LHCN-M2 (cell line): ENCODE measurements around the gene CNOT9. TPM values are rescaled to one million over a fixed set of nuclear protein-coding genes. Genes with fewer than 3 reads are reported as not detected.
"Not testable (repeated sequence)": the region's sequence is repeated elsewhere in the genome, so short reads cannot be mapped to it uniquely, and the experiment has no call there.

Experiments used
- DNase-seq: peaks from one replicate; pipeline ENCODE4 v3.0.0-alpha.2; 2012; ENCODE audit warnings: low read depth
- polyA plus RNA-seq: library from polyadenylated mRNA; unstranded; fragments of >200 nt; gene quantifications from one replicate; pipeline ENCODE4 v1.2.1, GENCODE V29; 2012; ENCODE audit warnings: missing spikeins
- total RNA-seq: library from RNA; depleted of rRNA; stranded (reverse); fragments of >200 nt; gene quantifications from 2 replicates; pipeline ENCODE4 v1.2.3, GENCODE V29; 2014; rRNA removed

Gene CNOT9, protein sequence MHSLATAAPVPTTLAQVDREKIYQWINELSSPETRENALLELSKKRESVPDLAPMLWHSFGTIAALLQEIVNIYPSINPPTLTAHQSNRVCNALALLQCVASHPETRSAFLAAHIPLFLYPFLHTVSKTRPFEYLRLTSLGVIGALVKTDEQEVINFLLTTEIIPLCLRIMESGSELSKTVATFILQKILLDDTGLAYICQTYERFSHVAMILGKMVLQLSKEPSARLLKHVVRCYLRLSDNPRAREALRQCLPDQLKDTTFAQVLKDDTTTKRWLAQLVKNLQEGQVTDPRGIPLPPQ
- 64.6 and 82.1 TPM in 2 replicates for total RNA-seq
- 27.0 TPM for polyA plus RNA-seq

- DNase-seq: peak; percentile 98
Measured at GRCh38 chr2:218568190-218569037, at the start of gene CNOT9, which contains the start of gene USP37. TSS of gene CNOT9 (plus strand) at chr2:218568839. CDS start at chr2:218568955, 116 bp downstream. TSS of gene USP37 (minus strand) at chr2:218568351. CDS start at chr2:218558653, 9,698 bp downstream.

DNA sequence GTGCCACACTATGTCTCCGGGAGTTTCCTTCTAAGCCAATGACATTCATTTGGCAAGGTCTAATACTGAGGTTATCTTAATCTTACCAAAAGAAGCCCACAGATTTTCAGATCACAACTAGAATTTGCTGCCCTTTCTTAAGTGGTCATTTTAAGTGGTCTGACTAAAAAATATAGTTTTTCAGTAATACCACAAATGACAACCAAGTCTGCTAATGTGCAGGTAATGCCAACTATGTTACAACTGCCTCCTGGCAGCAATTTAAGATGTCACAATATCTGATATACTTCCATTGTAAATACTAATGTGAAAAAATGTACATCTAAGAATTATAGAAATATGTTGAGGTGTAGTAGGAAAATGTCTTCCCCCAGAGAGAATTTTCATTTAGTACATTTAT is 49.8 kb upstream of the CNOT9 start:
- no peak for DNase-seq

DNA sequence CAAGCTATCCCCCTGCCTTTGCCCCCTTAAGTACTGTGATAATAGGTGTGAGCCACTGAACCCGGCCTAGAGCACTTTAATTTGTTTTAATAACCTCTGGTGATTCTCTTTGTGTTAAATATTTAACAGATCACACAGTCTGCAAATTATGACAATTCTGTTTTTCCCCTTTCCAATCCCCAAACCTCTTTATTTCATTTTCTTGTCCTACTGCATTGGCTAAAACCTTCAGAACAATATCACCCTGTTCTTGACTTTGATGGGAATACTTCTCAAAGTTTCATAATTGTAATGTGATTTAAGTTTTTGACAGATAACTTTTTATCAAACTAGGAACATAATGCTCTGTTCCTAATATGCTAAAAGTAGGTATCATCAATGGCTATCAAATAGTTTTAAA is 45.0 kb upstream of the CNOT9 start:
- DNase-seq: no peak

- DNase-seq: not testable (repeated sequence)
Measured at GRCh38 chr2:218528409-218528808, 40.2 kb upstream of the CNOT9 start.

DNA sequence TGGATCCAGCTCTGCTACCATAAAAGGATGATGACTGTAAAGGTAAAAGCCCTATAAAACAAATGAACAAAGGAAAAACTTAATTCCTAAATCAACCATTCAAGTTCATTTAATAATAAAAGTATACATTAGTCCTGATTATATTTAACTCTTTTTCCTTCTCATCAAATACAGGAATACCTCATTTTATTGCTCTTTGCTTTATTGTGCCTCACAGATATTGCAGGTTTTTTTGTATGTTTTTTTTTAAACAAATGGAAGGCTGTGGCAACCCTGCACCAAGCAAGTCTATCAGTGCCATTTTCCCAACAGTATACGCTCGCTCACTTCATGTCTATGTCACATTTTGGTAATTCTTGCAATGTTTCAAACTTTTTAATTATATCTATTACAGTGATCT is 38.6 kb upstream of the CNOT9 start:
- no peak for DNase-seq

DNA sequence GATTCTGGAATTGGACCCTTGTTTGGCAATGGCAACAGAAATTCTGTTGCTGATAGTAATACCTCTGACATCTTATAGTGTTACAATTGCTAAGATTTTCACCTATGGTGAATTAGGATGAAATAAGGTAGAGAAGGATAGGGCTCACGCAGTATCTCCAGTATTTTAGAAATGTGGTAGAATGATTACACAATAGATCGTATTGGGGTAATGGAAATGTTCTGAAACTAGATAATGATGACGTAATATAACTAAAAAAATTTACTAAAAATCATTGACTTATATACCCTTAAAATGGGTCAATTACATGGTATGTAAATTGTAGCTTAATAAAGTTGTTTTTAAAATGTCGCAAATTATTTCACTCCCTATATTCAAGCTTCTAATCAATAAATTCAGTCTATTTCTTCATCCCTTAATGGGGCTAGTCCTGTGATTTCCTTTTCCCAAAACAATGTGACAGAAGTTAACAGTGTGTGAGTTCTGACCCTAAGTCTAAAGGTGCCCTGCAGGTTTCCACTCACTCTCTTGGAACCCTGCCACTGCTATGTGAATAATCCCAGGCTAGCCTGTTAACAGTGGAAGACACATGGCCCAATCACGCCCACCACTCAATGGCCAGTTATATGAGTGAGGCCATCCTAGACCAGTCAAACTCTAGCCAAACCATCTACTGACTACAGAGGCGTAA is 31.7 kb upstream of the CNOT9 start:
- DNase-seq: peak; percentile 1

DNA sequence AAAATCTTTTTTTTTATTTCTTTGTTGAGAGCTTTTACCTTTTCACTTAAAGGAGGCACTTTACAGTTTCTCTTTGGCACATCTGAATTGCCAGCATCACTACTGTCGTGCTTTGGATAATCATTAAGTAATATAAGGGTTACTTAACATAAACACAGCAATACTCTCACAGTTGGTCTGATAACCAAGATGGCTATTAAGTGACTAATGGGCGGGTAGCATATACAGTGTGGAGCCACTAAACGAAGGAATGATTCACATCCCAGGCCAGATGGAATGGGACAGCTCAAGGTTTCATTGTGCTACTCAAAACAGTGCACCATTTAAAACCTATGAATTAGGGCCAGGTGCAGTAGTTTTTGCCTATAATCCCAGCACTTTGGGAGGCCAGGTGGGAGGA is 28.6 kb upstream of the CNOT9 start:
- no peak for DNase-seq

DNA sequence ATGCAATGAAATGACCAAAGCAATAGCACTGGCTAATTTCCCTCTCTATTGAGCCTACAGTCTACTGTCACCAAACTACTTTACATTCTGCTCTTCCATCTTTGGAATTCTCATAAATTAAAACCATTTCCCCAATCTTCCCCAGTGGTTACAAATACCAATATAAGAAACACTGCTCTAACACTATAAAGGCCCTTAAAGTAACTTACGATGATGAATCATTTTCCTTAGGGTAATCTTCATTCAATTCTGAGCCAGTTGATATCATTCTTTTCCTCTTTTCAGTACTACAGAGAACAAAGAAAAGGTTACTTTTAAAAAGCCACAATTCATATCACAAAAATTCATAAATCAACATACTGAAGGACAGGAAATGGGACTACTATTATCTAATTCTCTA is 22.6 kb upstream of the CNOT9 start:
- DNase-seq: no peak

DNA sequence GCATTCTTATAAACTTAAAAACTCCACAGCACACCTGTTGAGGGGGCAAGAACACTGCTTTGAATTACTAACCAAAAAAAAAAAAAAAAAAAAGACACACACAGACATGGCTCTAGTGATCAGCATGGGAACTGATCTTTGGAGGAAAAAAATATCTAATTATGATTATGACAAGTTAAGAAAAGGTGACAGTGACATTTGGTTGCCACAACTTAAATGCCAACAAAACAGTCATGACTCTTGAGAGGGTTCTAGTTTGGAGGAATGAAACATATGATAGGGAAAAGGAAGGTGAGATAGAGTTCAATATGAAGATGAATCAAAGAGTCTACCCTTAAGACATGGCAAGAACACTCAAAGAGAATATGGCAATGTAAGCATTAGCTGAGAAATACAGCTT is 21.1 kb upstream of the CNOT9 start:
- no peak for DNase-seq

GRCh38 chr2:218547978-218548377 is 20.7 kb upstream of the CNOT9 start:
- DNase-seq: no peak

DNA sequence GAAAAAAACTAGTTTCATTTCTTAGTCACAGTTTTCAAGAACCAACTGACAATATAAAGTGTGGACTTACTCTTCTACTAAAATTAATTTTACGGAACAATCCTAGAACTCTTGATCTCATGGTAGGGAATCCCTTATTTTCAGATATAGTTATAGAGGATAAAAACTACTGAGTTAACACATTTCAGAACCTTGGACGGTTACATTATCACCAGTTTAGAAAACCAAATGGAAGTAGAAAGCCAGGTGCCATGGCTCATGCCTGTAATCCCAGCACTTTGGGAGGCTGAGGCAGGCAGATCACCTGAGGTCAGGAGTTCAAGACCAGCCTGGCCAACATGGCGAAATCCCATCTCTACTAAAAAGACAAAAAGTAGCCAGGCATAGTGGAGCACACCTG is 14.4 kb upstream of the CNOT9 start:
- not testable (repeated sequence) for DNase-seq

- DNase-seq: no peak
Measured at GRCh38 chr2:218555527-218555926, 13.1 kb upstream of the CNOT9 start.

GRCh38 chr2:218557941-218558340 is 10.7 kb upstream of the CNOT9 start:
- no peak for DNase-seq

- no peak for DNase-seq
Measured at GRCh38 chr2:218558986-218559385, 9.7 kb upstream of the CNOT9 start.

- DNase-seq: no peak
Measured at GRCh38 chr2:218564056-218564455, 4.6 kb upstream of the CNOT9 start.

GRCh38 chr2:218566296-218566695 is 2.3 kb upstream of the CNOT9 start:
- no peak for DNase-seq

DNA sequence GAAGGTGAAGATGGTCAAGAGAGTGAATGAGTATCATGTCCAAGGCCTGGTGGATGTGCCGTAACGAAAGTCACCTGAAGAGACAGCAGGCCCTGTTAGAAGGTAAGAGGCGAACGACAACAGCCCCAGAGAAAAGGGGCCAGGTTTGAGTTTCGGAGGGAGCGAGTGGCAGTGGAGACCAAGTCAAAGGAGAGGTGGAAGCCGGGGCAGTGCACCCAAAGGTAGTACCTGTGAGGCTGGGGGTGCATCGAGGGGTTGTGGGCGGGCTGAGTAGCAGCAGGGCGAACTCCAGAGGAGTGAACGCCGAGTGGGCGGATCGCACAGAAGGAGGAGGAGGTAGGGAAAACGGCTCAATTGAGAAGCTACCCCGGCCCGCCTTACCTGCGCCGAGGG is 846 bp upstream of the CNOT9 start:
- DNase-seq: no peak

- peak; percentile 71 for DNase-seq
Measured at GRCh38 chr2:218569038-218569431, 396 bp downstream of the CNOT9 start.

DNA sequence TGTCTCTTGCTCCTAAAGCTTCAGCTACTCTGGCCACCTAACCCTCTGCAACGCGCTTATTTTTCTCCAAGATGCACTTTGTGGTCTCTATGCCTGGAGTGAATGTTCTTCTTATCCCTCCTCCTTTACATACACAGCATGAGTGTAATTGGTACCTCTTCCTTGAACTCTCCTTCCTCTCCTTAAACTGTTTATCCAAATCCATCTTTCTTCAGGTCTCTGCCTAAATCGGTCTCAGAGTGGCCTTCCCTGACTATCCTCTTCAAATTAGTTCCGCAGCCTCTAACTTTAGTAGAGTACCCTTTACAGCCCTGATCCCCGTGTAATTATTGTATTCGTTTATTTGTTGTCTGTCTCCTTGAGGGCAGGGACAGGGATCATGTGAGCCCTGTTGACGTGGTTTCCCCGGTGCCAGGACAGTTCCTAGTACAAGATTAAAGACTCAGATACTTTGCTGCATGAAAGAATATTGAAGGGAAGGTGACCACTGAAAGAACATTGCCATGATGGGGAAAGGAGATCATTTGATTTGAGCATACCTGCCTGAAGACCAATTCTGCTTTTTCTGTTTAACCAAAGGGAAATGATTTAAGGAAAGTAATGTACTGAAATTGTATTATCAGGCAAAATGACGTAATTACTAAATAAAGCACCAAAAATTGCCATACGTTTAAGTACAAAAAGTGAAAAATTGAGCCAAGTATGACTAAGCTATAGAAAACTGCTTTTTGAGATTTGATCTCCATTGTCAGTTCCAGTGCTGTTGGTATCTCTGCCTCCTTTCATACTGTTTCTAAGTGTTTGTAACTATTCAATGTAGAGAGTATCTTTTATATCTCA is 1.2 kb downstream of the CNOT9 start:
- DNase-seq: peak; percentile 44

DNA sequence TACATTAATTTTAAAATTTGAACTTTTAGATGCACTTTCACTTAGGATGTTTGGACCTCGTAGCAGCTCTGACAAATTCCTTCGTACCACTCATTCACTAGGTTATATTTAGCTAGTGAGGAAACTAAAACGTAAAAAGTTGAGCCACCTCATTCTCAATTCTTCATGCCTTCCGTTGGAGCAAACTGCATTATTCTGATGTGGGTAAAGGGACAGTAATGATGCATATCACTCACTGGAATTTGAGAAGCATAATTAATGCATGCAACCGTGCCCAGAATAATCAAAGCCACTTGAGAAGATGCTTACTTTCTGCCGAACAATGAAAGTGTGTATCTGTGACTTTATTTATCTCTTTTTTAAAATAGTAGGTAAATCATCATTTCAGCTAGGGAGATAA is 2.2 kb downstream of the CNOT9 start:
- DNase-seq: peak; percentile 19

DNA sequence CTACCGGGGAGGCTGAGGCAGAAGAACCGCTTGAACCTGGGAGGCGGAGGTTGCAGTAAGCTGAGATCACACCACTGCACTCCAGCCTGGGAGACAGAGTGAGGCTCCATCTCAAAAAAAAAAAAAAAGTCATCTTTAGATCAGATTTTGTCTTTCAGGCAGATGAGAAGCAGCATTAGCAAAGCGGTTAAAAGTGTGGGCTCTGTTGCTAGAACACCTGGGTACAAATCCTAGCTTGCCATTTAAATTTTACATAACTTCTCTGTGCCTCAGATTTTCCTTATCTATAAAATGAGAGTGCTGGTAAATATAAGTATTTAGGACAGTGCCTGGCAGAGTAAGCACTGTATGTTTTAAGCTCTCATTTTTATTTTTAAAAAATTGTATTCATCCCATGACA is 8.2 kb downstream of the CNOT9 start:
- DNase-seq: no peak
